Right lobe of liver (tissue), 6 donors: ENCODE results near the gene ADGRA1. TPM values are rescaled to one million over a fixed set of nuclear protein-coding genes. Genes with fewer than 3 reads are reported as not detected.

Experiments used
- ATAC-seq, 4 donors: fragments of 200-7000 bp; cut with Tn5 transposase; one replicate each; pipeline ENCODE4 v1.9.1; 2020; ENCODE audit warnings: mild to moderate bottlenecking in 4 of 4, moderate library complexity in 4 of 4
- DNase-seq, 3 donors: peaks; one replicate each; pipeline ENCODE4 v3.0.0-alpha.2; 2020
- H3K27ac ChIP-seq, 3 donors: fragments of 200-600 bp; one replicate each; pipeline ENCODE4 v1.8.0; 2022
- H3K27me3 ChIP-seq, 2 donors: fragments of 200-600 bp; one replicate each; pipeline ENCODE4 v1.8.0; 2022
- H3K36me3 ChIP-seq, 4 donors: fragments of 200-600 bp; sonication (generic) in 1 of 4; one replicate each; pipeline versions ENCODE4 v1.5.1 to v1.8.0; 2017 to 2022; ENCODE audit warnings: control low read depth in 1 of 4
- H3K4me1 ChIP-seq, 4 donors: fragments of 200-600 bp; sonication (generic) in 1 of 4; one replicate each; pipeline versions ENCODE4 v1.5.1 to v1.8.0; 2017 to 2022; ENCODE audit warnings: control low read depth in 1 of 4
- H3K4me3 ChIP-seq, 3 donors: fragments of 200-600 bp; one replicate each; pipeline ENCODE4 v1.8.0; 2022
- H3K9me3 ChIP-seq, 4 donors: fragments of 200-600 bp; sonication (generic) in 1 of 4; one replicate each; pipeline versions ENCODE4 v1.5.1 to v1.8.0; 2017 to 2022; ENCODE audit warnings: control low read depth in 1 of 4
- POLR2A ChIP-seq: fragments of 450-650 bp; IDR thresholded peaks from one replicate; pipeline ENCODE4 v1.6.1; 2017; ENCODE audit warnings: antibody characterized with exemption, mild to moderate bottlenecking
- WGBS: methylation state at CpG from one replicate; pipeline ENCODE4 v1.1.6; 2018; ENCODE audit warnings: low coverage, low lambda C conversion rate; ENCODE audit not compliant: insufficient coverage; ENCODE audit errors: missing lambda C conversion rate; 5-methylcytosine and 5-hydroxymethylcytosine counted together
- intact Hi-C, 2 donors: fragments of 100-400 bp; cut with DNase I; formaldehyde crosslinking; loops; one replicate each; pipeline versions ENCODE4 v1.11.2 to v1.14.1; 2022
- total RNA-seq, 6 experiments: library from RNA; depleted of rRNA in 2 of 6; stranded (reverse); fragments of >200 nt in 2 of 6; fragmentation: NEBNext Ultra II Directional in 3 of 6; extraction: Animal tissue kit (Norgen Biotek cat#: 25700) in 3 of 6; gene quantifications; one replicate each; pipeline versions ENCODE4 v1.1.0 to v1.2.4, GENCODE V29; 2016 to 2023
- TF ChIP-seq, protein P1 (sequence below), 4 donors: fragments of 200-600 bp in 3 of 4; fragments of 450-650 bp in 1 of 4; IDR thresholded peaks; one replicate each; pipeline versions ENCODE4 v1.5.1 to v1.8.0; 2016 to 2022; ENCODE audit warnings: antibody characterized with exemption in 4 of 4, mild to moderate bottlenecking in 2 of 4
- donor health status: DM: no; HTN: yes; CAD: no.
- donor health status: DM: no; HTN: no; CAD: no.
- donor health status: DM: no; HTN: no; CAD: no.
- donor health status: DM: no; HTN: yes; CAD: no.
- donor health status: DM: no; HTN: yes; CAD: no.

ADGRA1 gene
- total RNA-seq, 6 experiments from 2014 or later, result 0.10 to 0.46 (median 0.16) TPM; not detected in 1

DNA sequence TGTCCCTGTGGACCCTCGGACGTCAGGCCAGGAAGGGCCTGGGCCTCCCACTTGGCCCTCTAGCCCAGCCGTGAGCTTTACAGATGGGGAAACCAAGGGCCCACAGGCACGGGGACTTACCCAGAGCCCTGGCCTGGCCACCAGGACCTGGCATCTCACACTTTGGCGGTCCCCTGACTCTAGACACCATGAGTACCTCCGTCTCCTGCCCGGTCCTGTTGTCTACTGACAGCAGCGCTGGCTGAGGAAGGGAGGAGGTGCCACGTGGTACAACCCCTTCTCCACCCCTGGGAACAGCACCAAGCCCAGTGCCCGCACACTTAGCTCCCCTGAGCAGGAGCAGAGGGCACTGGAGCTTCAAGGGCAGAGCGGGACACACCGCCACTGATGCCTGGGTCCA is 26.1 kb downstream of the ADGRA1 start:
- Histone ChIP-seq H3K27ac (no peak overlapping the region), H3K4me1 (no peaks in the 10 kb centered on the region), H3K4me3 (no peak overlapping the region), H3K27me3 (no peaks in the 10 kb centered on the region), H3K9me3 (no peaks in the 10 kb centered on the region), H3K36me3 (no peaks in the 10 kb centered on the region)
- DNase-seq (no peak), ATAC-seq (no peak)
- WGBS, result 86% methylated on average over 2 of the region's 12 CpGs
- TF ChIP-seq POLR2A, result no peak
- TF ChIP-seq, protein P1, sequence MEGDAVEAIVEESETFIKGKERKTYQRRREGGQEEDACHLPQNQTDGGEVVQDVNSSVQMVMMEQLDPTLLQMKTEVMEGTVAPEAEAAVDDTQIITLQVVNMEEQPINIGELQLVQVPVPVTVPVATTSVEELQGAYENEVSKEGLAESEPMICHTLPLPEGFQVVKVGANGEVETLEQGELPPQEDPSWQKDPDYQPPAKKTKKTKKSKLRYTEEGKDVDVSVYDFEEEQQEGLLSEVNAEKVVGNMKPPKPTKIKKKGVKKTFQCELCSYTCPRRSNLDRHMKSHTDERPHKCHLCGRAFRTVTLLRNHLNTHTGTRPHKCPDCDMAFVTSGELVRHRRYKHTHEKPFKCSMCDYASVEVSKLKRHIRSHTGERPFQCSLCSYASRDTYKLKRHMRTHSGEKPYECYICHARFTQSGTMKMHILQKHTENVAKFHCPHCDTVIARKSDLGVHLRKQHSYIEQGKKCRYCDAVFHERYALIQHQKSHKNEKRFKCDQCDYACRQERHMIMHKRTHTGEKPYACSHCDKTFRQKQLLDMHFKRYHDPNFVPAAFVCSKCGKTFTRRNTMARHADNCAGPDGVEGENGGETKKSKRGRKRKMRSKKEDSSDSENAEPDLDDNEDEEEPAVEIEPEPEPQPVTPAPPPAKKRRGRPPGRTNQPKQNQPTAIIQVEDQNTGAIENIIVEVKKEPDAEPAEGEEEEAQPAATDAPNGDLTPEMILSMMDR (IDR thresholded peaks at IDR 0.05), result no peak
- intact Hi-C loops, result no loop called here

DNA sequence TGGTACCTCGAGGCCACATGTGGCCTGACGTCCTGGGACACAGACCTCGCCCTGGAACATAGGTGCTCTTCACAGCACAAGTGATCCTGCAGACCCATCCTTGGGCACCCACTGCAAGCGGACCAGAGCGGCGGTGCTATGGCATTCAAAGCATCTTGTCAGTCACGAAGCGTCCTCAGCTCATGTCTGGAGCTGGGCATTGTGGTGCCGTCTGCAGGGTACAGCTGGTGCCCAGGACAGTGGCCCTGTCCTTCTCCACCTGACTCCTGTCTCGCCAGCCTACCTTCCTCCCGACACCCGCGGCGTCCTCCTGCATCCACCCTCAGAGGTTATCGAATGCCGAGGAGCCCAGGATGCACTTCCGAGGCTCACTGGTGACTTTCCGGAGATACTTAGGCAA is 26.5 kb downstream of the ADGRA1 start:
- DNase-seq (no peak), ATAC-seq (no peak)
- no peaks in the 10 kb centered on the region for H3K9me3 ChIP-seq
- H3K36me3 ChIP-seq, result no peaks in the 10 kb centered on the region
- TF ChIP-seq, protein P1 (IDR thresholded peaks at IDR 0.05), result no peak
- TF ChIP-seq POLR2A, result no peak
- intact Hi-C loops, result no loop called here
- no peak overlapping the region for H3K27ac ChIP-seq
- WGBS, result 73% methylated on average over 4 of the region's 18 CpGs
- no peaks in the 10 kb centered on the region for H3K27me3 ChIP-seq
- H3K4me1 ChIP-seq, result no peaks in the 10 kb centered on the region
- no peak overlapping the region for H3K4me3 ChIP-seq

- ATAC-seq, result peak in 3 of 4 donors; percentile 4 to 21 (median 12)
- WGBS, result 20% methylated on average over 2 of the region's 33 CpGs
- Histone ChIP-seq H3K27me3 (no peaks in the 10 kb centered on the region), H3K4me3 (no peak overlapping the region), H3K27ac (no peak overlapping the region), H3K36me3 (no peaks in the 10 kb centered on the region), H3K4me1 (no peaks in the 10 kb centered on the region), H3K9me3 (no peaks in the 10 kb centered on the region)
- DNase-seq, result no peak
- TF ChIP-seq, protein P1 (IDR thresholded peaks at IDR 0.05), result no peak
- TF ChIP-seq POLR2A, result no peak
- intact Hi-C loops, result no loop called here
Observed at GRCh38 chr10:133114726-133115452, 27.2 kb downstream of the ADGRA1 start.

- H3K36me3 ChIP-seq, result no peaks in the 10 kb centered on the region
- no peak overlapping the region for H3K4me3 ChIP-seq
- intact Hi-C loops, result no loop called here
- ATAC-seq (peak in 2 of 4 donors; percentile 10 to 19), DNase-seq (no peak)
- no peaks in the 10 kb centered on the region for H3K27me3 ChIP-seq
- no CpG with 5 or more reads among the region's 13 CpGs for WGBS
- no peaks in the 10 kb centered on the region for H3K9me3 ChIP-seq
- no peak for TF ChIP-seq POLR2A
- TF ChIP-seq, protein P1 (IDR thresholded peaks at IDR 0.05), result no peak
- H3K4me1 ChIP-seq, result no peaks in the 10 kb centered on the region
- no peak overlapping the region for H3K27ac ChIP-seq
Observed at GRCh38 chr10:133115453-133115842, 27.7 kb downstream of the ADGRA1 start.
